Hindlimb muscle (tissue), 1 donor: ENCODE results near the gene KLRK1. TPM values are rescaled to one million over a fixed set of nuclear protein-coding genes. Genes with fewer than 3 reads are reported as not detected.
A peak's percentile ranks its signal among the peaks of the same experiment; 100 is the strongest.
"Not testable (repeated sequence)": the region's sequence is repeated elsewhere in the genome, so short reads cannot be mapped to it uniquely, and the experiment has no call there.

Experiments
- DNase-seq: peaks from one replicate; pipeline ENCODE4 v3.0.0-alpha.2; 2013
- polyA plus RNA-seq: library from polyadenylated mRNA; unstranded; fragments of 120-200 nt; gene quantifications from one replicate; pipeline ENCODE4 v1.2.1, GENCODE V29; 2013; ENCODE audit not compliant: insufficient read length

Gene KLRK1
- polyA plus RNA-seq, 1 donor = 0.48 TPM

DNA sequence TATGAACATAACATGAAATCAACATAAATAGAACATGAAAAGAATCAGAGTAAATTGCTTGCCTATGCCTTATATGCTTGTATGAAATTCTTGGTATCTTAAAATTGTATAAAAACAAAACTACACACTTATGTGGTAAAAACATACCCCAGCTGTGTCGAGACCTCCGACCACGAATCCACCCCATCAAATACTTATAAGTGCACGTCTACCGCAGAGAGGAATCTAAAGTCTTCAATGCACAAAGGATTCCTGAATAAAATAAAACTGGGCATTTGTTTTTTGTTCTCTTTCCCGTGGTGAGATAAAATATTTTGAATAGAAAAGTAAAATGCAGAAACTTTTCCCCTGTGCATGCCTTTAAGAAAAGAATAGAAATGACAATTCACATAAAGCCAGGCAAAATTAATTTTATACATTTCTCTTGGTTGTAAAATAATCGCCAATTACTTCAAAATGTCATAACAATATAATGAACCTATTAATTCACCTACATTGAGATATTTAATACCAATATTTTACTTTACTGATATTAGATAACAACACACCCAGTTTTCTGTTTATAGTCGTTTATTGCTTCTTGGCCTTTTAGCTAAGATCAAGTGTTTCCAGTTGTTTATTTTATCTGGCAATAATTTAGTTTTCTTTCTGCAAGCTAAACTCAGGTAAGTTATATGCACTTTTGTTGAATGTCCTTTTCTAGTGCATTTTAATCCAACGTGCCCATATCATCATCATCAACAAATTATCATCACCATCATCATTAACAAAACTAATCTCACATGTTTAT is 1.0 kb downstream of the KLRK1 start:
- DNase-seq = no peak

DNA sequence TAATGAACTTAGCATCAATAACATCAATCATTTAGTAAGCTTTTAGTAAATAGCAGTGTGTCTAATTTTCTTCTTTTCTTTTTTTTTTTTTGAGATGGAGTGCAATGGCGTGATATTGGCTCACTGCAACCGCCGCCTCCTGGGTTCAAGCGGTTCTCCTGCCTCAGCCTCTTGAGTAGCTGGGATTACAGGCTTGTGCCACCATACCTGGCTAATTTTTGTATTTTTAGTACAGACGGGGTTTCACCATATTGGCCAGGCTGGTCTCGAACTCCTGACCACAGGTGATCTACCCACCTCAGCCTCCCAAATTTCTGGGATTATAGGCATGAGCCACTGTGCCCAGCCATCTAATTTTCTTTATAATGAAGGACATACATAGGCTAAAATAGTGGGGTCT is 2.3 kb downstream of the KLRK1 start:
- DNase-seq = not testable (repeated sequence)

DNA sequence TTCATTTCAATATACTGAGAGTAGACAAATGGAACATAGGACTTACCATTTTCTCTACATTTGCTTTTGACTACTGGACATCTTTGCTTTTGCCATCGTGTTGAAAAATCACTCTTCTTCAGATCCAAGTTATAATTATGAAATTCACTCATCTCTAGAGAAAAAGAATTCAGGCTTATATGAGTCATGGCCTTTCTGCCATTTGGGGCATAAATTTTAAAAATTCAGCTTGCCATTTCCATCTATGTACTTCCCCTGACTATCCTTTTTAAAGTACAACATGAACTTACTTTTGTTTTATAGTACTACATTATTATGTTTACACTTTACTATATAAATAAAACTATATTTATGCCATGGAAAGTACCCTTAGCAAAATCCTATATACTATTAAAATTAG is 3.0 kb downstream of the KLRK1 start:
- DNase-seq = no peak

DNA sequence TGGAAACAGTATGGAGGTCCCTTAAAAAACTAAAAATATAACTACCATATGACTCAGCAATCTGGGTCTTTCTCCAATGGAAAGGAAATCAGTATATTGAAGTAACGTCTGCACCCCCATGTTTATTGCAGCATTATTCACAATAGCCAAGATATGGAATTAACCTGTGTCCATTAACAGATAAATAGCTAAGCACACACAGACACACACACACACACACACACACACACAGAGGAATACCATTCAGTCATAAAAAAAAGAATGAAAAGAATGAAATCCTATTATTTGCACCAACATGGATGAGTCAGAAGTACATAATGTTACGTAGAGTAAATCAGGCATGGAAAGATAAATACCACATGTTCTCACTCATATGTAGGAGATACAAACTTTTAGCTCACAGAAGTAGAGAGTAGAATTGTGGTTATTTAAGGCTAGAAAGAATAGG is 4.7 kb downstream of the KLRK1 start:
- DNase-seq = no peak

GRCh38 chr12:10384191-10384590 is 5.7 kb downstream of the KLRK1 start:
- no peak for DNase-seq

DNA sequence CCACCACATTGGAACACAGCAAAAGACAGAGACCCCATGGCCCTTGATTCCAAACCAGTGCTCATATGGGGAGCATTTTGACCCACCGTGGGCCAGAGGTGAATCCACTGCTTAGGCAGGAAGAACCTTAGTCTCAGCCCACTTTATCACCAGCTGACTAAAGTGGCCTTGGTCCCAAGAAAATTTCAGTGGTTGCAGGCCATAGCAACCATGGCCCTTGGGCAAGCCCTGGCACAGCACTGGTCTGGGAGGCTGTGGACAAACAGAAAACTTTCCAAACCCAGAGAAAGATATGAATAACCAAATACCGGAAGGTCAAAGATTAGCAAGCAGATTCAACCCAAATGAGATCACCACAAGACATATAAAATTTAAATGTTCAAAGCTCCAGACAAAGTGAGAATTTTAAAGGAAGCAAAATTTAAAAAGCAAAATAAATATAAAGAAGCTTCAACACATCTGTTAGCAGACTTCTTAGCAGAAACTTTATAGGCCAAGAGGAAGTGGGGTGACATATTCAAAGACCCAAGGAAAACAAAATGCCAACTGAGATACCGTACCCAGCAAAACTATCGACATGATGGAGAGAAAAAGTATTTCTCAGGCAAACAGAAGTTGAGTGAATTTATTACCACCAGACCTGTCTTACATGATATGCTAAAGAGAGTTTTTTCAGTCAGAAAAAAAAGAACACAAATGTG is 7.8 kb downstream of the KLRK1 start:
- no peak for DNase-seq

GRCh38 chr12:10378737-10379136 is 11.1 kb downstream of the KLRK1 start:
- DNase-seq = not testable (repeated sequence)

- no peak for DNase-seq
Measured at GRCh38 chr12:10374624-10375018, 15.2 kb downstream of the KLRK1 start.

- no peak for DNase-seq
Measured at GRCh38 chr12:10372559-10372958, 17.3 kb downstream of the KLRK1 start.

DNA sequence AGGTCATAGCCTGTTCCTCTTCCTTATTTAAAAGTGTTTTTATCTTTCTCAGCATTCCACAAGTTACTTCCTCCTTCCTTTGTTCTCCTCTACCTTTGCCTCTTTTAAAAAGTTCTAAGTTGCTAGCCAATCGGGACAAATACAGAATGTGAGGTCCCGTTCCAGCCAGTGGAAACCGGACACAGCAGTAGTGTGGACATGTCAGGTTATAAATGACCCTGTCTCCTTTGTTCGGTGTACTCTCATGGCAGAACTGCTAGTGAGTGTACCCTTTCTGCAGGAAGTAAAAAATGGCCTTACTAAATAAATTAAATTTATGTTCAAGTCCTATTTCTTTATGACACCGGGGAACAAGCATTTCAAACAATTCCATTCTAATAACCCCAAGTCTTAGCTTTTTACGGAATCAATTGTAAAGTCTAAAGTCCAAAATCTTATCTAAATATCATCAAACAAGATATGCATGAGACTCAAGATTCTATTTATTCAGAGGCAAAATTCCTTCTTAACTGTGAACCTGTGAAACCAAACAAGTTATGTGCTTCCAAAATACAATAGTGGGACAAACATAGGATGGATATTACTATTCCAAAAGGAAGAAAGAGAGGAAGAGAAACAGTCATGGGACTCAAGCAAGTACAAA is 17.8 kb downstream of the KLRK1 start:
- not testable (repeated sequence) for DNase-seq

DNA sequence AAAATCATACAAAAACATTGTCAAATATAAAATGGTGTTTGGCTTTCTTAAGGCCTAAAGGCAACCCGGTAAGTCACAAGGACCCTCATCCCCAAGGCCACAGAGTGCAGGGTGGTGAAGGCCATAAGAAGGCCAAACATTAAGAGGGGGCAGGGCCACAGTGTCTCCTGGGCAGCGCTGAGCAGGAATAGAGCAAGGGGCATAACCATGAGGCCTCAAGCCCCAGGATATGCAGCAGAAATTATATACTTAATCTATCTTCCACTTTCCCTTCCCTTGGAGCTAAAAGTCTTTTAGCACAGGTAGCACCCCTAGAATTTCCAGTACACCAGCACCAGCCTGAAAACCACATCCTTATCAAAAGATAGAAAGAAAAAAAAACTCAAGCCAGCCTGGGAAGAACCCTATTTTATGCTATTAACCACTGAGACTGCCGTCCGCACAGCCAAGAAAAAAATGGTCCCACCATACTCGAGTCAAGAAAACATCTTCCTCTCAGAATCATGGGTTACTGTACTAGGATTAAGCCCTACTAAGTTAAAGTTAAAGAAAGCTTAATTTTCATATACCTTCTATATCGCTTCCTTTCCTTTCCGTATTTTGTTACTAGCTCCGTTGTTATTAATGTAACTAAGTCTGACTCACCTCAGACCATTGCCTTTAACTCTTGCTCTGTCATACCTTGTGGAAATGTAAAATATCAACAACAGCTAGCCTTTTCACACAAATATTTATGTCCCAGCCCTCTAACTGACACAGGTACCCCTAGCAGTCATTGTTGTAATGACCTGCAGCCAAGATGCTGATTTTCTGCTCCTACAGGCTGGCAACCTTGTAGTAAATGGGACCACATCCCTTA is 20.1 kb downstream of the KLRK1 start:
- DNase-seq = no peak

GRCh38 chr12:10368206-10369171 is 21.4 kb downstream of the KLRK1 start:
- DNase-seq = no peak

- not testable (repeated sequence) for DNase-seq
Measured at GRCh38 chr12:10367714-10368113, 22.1 kb downstream of the KLRK1 start.

- DNase-seq = no peak
Measured at GRCh38 chr12:10366875-10367274, 23.0 kb downstream of the KLRK1 start.

DNA sequence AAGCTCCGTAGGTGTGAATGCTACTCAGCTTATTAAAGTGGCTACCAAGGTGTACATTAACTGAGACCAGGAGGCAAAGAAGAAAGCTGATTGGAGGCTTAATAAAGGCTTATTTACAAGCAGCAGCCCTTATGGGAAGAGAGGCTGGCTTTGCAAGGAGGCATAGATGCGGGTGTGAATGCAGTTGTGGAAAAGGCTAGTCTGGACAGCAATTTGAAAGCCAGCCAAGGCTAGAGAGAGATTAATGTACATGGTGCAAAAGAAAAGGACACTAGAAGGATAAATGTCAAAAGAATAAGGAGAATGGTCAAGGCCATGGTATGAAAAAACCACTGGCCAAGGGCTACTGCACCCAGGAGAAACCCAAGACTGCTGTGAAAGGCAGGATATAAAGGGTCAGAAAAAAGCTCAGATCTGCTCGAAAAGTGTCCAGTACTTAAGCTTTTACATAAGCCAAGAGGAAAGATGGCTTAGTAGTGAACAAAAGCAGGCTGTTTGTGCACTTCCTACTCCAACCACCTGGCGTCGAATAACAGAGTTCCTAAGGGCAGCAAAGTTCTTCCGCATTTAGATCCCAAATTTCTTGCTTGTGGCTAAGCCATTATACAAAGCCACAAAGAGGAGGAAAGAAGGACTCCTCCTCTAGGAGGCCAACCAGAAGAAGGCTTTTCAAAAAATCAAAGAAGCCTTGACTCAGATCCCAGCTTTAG is 24.0 kb downstream of the KLRK1 start:
- DNase-seq = no peak

DNA sequence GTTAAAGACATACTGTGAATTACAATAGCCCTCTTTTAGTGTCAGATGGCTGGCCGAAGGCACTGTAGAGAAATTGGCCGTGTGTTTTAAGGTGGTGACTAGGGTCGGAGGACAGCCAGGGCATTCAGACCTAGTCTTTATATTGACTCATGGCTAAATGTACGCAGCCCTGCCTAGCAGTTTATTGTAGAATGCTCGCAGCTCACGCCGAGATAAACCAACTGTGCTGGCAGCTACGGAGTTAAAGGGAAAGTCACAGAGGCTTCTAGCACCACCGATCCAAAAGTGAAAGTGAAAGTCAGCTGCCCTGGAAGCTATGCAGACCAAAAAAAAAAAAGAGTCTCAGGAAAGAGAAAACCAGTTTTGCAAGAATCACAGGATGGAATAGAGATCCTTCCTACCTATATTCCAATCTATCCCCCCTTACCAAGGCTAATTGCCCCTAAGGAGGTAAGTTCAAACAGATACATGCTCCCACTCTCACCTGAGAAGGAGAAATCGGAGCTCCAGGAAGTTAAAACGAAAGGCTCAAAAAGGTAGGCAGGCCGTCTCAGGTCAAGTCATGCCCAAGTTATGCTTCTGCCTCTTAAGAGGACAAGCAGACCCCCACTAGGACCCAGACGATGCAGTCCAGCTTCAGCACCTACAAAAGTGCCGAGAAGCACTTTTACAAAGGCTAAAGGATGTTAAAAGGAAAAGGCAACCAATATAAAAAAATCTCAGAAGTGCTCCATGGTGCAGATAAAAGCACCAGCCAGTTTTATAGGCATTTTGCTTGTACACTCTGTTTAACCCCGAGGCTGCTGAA is 24.8 kb downstream of the KLRK1 start:
- DNase-seq = peak; percentile 86

DNA sequence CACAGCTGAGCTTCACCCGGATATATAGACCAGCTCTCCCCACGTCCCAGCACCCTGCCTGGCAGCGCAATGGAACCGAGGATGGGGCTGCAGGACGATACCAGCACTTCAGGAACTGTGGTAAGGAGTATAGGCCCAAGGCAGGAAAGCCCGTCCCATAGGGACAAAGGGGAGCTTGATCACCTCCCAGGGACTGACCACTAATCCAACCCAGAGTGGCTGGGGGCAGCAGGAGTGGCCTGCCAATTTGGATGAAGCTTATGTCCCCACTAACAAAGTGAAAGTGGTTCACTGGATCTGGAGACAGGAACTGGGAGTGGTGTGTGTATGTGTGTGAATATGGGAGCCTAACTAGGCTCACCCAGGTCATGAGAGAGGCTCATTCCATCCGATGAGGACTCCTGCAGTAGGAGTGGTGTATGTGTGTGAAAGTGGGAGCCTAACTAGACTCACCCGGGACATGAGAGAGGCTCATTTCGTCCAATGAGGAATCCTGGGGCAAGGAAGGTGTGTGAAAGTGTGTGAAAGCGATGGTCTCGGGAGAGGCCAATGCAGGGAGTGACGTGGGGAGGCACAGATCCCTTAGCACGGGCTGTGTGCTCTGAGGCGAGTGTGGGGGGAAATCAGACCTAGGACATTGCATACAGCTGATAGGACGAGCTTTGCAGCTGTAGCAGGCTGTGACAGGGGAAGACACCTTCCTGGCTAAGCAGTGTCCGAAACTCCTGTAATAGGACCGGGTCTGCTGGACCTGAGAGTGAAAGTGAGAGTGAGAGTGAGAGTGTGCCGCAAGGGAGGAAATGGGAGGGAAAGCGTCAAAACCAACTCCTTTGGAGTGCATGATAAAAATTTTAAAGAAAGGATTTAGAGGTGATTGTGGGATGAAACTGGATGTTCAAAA is 25.7 kb downstream of the KLRK1 start:
- DNase-seq = peak; percentile 71

DNA sequence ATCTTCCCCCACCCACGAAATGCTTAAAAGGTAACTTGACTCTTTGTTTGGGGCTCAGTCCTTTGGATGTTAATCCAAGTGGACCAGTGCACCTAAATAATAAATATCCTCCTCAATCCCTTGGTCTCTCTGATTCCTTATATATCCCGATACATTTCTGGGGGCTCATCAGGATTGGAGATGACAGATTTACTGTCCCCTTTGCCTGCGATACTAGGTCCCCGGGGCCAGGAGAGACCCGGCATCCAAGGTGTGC is 26.3 kb downstream of the KLRK1 start:
- no peak for DNase-seq
